H1 (cell line): ENCODE measurements around the gene RGS6.

ENCODE experiments used
- GABPA ChIP-seq: IDR thresholded peaks from 2 replicates; pipeline ENCODE4 v1.6.1; 2011; ENCODE audit warnings: mild to moderate bottlenecking, low read length, moderate library complexity, borderline replicate concordance; ENCODE audit not compliant: insufficient read depth
- RFX5 ChIP-seq: IDR thresholded peaks from 2 replicates; pipeline ENCODE4 v1.6.1; 2011; ENCODE audit warnings: low read depth, low read length, improper control_type of control experiment, borderline replicate concordance
- SP2 ChIP-seq: IDR thresholded peaks from 2 replicates; pipeline ENCODE4 v1.6.1; 2012; ENCODE audit warnings: mild to moderate bottlenecking, low read length, inconsistent platforms
- TCF12 ChIP-seq: IDR thresholded peaks from 2 replicates; pipeline ENCODE4 v1.6.1; 2011; ENCODE audit warnings: low read depth, mild to moderate bottlenecking, low read length

DNA sequence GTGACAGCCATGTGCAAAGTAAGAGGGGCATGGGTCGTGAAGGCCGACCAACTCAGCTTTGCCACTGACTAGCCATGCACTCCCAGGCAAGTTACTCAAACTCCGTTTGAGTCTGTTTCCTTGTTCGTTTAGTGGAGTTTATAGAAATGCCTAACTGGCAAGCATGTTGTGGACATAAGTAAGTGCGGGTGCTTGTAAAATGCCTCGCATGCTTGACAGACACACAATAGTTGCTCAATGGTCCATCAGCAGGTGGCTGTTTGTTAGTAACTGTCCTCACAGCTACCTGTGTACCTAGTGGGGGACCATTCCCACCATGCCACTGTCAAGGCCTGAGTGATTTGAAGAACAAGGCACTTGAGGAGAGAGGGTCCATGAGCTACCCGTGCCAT lies 623.4 kb downstream of the RGS6 start:
- no peak for TF ChIP-seq GABPA
- TF ChIP-seq RFX5: no peak
- TF ChIP-seq TCF12: no peak
- TF ChIP-seq SP2: no peak
